Bronchial epithelial cell (primary cell): Measurements from ENCODE around the gene ZNF652. TPM values are rescaled to one million over a fixed set of nuclear protein-coding genes. Genes with fewer than 3 reads are reported as not detected.

Experiments used
- DNase-seq: peaks from one replicate; pipeline ENCODE4 v3.0.0-alpha.2; 2010; ENCODE audit warnings: low read depth
- FAIRE-seq: peaks from 2 replicates; lab custom pipeline; 2011; peaks lifted over from hg19 to GRCh38; lab: Jason Lieb, UNC
- H3K27me3 ChIP-seq: 2 replicates; pipeline ENCODE4 v1.5.1; 2011; ENCODE audit warnings: low read length; ENCODE audit not compliant: control insufficient read depth, insufficient read depth
- H3K36me3 ChIP-seq: 2 replicates; pipeline ENCODE4 v1.5.1; 2011; ENCODE audit warnings: low read length; ENCODE audit not compliant: control insufficient read depth, insufficient read depth
- H3K4me3 ChIP-seq: 2 replicates; pipeline ENCODE4 v1.5.1; 2011; ENCODE audit warnings: mild to moderate bottlenecking, low read depth, low read length, control low read depth
- CTCF ChIP-seq: IDR thresholded peaks from 2 replicates; pipeline ENCODE4 v1.5.1; 2011; ENCODE audit warnings: mild to moderate bottlenecking, moderate library complexity, low read length, control low read depth, inconsistent platforms; ENCODE audit not compliant: insufficient read depth, severe bottlenecking
- total RNA-seq: library from RNA; depleted of rRNA; stranded (reverse); fragments of >200 nt; gene quantifications from 2 replicates; pipeline ENCODE4 v1.2.1, GENCODE V29; 2014

The ZNF652 gene
- total RNA-seq, 1 donor from 2014 or later = 5.3 TPM

GRCh38 chr17:49375544-49375943 lies 13.5 kb upstream of the ZNF652 start:
- Histone ChIP-seq H3K36me3 (no peaks in the 10 kb centered on the region), H3K27me3 (no peaks in the 10 kb centered on the region), H3K4me3 (no peak overlapping the region)
- no peak for FAIRE-seq
- no peak for TF ChIP-seq CTCF
- DNase-seq = no peak

GRCh38 chr17:49373115-49373514 lies 11.1 kb upstream of the ZNF652 start:
- no peak for FAIRE-seq
- Histone ChIP-seq H3K36me3 (no peaks in the 10 kb centered on the region), H3K27me3 (no peaks in the 10 kb centered on the region), H3K4me3 (no peak overlapping the region)
- DNase-seq = no peak
- TF ChIP-seq CTCF = no peak

- Histone ChIP-seq H3K36me3 (no peaks in the 10 kb centered on the region), H3K4me3 (no peak overlapping the region), H3K27me3 (no peaks in the 10 kb centered on the region)
- FAIRE-seq = no peak
- no peak for TF ChIP-seq CTCF
- no peak for DNase-seq
Observed at GRCh38 chr17:49372425-49372824, 10.4 kb upstream of the ZNF652 start.

GRCh38 chr17:49370971-49371834 lies 9.2 kb upstream of the ZNF652 start:
- FAIRE-seq = no peak
- TF ChIP-seq CTCF = no peak

GRCh38 chr17:49369760-49370159 lies 7.7 kb upstream of the ZNF652 start:
- DNase-seq (no peak), FAIRE-seq (no peak)
- Histone ChIP-seq H3K4me3 (no peak overlapping the region), H3K27me3 (no peaks in the 10 kb centered on the region), H3K36me3 (no peaks in the 10 kb centered on the region)
- TF ChIP-seq CTCF = no peak

More at GRCh38 chr17:49370971-49371834, 9.2 kb upstream of the ZNF652 start:
- DNase-seq = peak; percentile 12
- H3K36me3 ChIP-seq = no peaks in the 10 kb centered on the region
- no peak overlapping the region for H3K4me3 ChIP-seq
- H3K27me3 ChIP-seq = no peaks in the 10 kb centered on the region
